HAP-1 (cell line): ENCODE measurements around the gene GPR32.
A peak's percentile ranks its signal among the peaks of the same experiment; 100 is the strongest.
"Not testable (repeated sequence)": the region's sequence is repeated elsewhere in the genome, so short reads cannot be mapped to it uniquely, and the experiment has no call there.

Experiments used
- DNase-seq, 2 experiments: peaks; one replicate each; pipeline ENCODE4 v3.0.0-alpha.2; 2016 to 2020; ENCODE audit warnings: low spot score in 2 of 2
- H3K27me3 ChIP-seq: fragments of 250-450 bp; sonication (Bioruptor Pico); 2 replicates; pipeline ENCODE4 v1.5.1; 2020; ENCODE audit warnings: low read depth, mild to moderate bottlenecking, moderate library complexity
- H3K36me3 ChIP-seq: fragments of 250-450 bp; sonication (Bioruptor Pico); replicated peaks from 2 replicates; pipeline ENCODE4 v1.5.1; 2020; ENCODE audit warnings: mild to moderate bottlenecking
- H3K4me1 ChIP-seq: fragments of 250-450 bp; sonication (Bioruptor Pico); 2 replicates; pipeline ENCODE4 v1.5.1; 2020; ENCODE audit warnings: mild to moderate bottlenecking
- H3K4me3 ChIP-seq: fragments of 250-450 bp; sonication (Bioruptor Pico); 2 replicates; pipeline ENCODE4 v1.5.1; 2020; ENCODE audit warnings: mild to moderate bottlenecking, moderate library complexity
- H3K9me3 ChIP-seq: fragments of 250-450 bp; sonication (Bioruptor Pico); 2 replicates; pipeline ENCODE4 v1.5.1; 2020; ENCODE audit warnings: mild to moderate bottlenecking, moderate library complexity
- in situ Hi-C: fragments of 300-500 bp; cut with MboI; formaldehyde crosslinking; loops from 3 replicates; pipeline ENCODE4 v1.14.3; 2020; ENCODE audit warnings: low sequenced_read_pairs, inconsistent platforms, mixed read lengths

GPR32 gene

GRCh38 chr19:50736338-50736737, 33.9 kb upstream of the GPR32 start:
- H3K27me3 ChIP-seq = peaks cover 22% of the 10 kb centered on the region
- H3K4me1 ChIP-seq = no peaks in the 10 kb centered on the region
- H3K9me3 ChIP-seq = no peaks in the 10 kb centered on the region
- in situ Hi-C loops = no loop called here
- no peak overlapping the region for H3K4me3 ChIP-seq
- no peak for DNase-seq
- no peaks in the 10 kb centered on the region for H3K36me3 ChIP-seq

DNA sequence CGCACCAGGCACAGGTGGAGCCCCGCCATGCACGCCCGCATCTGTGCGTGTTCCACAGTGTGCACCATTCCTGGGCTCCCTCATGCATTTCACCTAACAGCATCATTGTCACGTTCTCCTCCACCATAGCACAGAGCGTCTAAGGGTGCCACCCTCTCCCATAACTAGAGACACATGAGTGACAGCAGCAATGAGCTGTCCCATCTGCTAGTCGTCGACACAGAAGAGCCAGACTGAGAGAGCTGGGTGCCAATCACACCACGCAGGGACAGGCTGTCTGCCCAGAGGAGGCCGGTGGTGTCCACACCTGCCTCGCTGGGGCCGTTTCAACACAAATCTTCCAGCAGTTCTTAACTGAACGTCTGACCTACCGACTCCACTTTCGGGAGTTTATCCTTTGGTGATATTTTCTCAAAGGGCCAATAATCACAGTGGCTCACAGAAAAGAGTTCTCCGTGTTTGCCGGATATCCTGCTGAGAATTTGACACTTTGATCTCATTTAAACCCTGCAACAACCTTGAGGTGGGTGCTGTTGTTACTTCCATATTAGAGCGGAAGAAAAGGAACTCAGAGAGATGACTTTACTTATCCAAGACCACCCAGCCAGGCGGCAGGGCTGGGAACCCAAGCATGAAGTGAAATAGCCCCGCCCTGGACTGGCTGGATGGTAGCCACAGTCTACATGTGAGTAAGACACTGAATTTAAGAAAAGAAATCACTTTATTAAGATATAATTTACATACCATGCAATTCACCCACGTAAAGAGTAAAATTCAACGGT, 30.9 kb upstream of the GPR32 start:
- Histone ChIP-seq H3K4me3 (no peak overlapping the region), H3K9me3 (no peaks in the 10 kb centered on the region), H3K27me3 (peaks cover 22% of the 10 kb centered on the region), H3K4me1 (no peaks in the 10 kb centered on the region), H3K36me3 (no peaks in the 10 kb centered on the region)
- in situ Hi-C loops = no loop called here
- DNase-seq = no peak

DNA sequence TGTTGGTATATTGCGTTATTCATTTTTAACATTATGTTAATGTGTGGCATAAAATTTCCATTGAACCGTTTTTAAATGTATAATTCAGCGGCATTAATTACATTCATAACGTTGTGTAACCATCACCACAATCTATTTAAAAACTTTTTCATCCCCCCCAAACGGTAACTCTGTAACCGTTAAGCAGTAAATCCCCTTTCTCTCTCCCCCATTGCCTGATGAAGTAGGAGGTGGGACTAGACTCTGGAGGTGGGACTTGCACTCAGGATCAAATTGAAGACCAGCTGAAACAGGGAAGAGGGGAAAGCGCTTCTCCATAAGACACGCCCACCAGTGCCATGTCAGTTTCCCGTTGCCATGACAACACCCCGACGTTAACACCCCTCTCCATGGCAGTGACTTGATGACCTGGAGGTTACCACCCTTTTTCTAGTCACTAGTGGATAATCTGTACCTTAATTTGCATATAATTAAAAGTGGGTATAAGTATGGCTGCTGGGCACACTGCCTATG, 30.3 kb upstream of the GPR32 start:
- no peaks in the 10 kb centered on the region for H3K9me3 ChIP-seq
- H3K4me1 ChIP-seq = no peaks in the 10 kb centered on the region
- H3K36me3 ChIP-seq = no peaks in the 10 kb centered on the region
- H3K4me3 ChIP-seq = no peak overlapping the region
- peak in 1 of 2 experiments; percentile 36 for DNase-seq
- peaks cover 24% of the 10 kb centered on the region for H3K27me3 ChIP-seq
- in situ Hi-C loops = no loop called here

DNA sequence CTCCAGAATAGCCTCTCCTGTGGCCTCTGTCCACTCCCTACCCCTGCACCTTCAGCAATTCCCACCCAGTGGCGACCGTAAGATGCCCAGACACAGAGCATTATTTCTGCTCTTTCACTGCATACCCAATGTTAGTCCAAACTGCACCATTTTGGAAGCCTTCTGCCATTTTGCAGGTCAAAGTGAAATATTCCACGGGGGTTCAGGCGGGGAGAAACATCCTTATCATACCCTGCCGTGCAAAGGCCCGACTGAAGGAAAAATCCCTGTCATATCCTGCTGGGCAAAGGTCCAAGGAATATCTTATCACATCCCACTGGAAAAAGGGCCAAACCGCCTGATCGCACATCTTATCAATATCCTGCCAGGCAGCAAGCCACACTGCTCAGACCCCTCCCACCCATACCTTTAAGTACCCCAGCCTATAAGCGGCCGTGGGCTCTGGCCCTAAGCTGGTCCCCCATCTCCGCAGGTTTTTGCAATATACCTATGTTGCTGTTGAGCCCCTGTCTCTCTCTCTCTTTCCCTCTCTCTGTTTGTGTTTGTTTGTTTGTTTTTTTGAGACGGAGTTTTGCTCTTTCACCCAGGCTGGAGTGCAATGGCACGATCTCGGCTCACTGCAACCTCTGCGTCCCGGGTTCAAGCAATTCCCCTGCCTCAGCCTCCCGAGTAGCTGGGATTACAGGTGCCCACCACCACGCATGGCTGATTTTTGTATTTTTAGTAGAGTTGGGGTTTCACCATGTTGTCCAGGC, 28.9 kb upstream of the GPR32 start:
- DNase-seq = no peak
- no peaks in the 10 kb centered on the region for H3K36me3 ChIP-seq
- in situ Hi-C loops = no loop called here
- H3K9me3 ChIP-seq = no peaks in the 10 kb centered on the region
- H3K27me3 ChIP-seq = peaks cover 18% of the 10 kb centered on the region
- no peaks in the 10 kb centered on the region for H3K4me1 ChIP-seq
- no peak overlapping the region for H3K4me3 ChIP-seq

- in situ Hi-C loops = no loop called here
- H3K4me3 ChIP-seq = no peak overlapping the region
- no peaks in the 10 kb centered on the region for H3K9me3 ChIP-seq
- DNase-seq = no peak
- peaks cover 16% of the 10 kb centered on the region for H3K27me3 ChIP-seq
- no peaks in the 10 kb centered on the region for H3K4me1 ChIP-seq
- no peaks in the 10 kb centered on the region for H3K36me3 ChIP-seq
These were observed 26.7 kb upstream of the GPR32 start for GRCh38 chr19:50743537-50743936.

GRCh38 chr19:50745221-50745620, 25.0 kb upstream of the GPR32 start:
- no peaks in the 10 kb centered on the region for H3K36me3 ChIP-seq
- H3K27me3 ChIP-seq = peaks cover 5% of the 10 kb centered on the region
- in situ Hi-C loops = no loop called here
- no peak overlapping the region for H3K4me3 ChIP-seq
- no peaks in the 10 kb centered on the region for H3K4me1 ChIP-seq
- DNase-seq = no peak
- no peaks in the 10 kb centered on the region for H3K9me3 ChIP-seq

DNA sequence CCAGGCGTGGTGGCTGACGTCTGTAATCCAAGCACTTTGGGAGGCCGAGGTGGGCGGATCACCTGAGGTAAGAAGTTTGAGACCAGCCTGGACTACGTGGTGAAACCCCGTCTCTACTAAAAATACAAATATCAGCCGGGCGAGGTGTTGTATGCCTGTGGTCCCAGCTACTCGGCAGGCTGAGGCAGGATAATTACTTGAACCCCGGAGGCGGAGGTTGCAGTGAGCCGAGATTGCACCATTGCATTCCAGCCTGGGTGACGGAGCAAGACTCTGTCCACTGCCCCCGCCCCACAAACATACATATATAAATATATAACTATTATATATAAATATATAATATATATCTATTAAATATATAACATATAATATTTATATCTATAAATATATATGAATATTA, 23.1 kb upstream of the GPR32 start:
- not testable (repeated sequence) for H3K27me3 ChIP-seq, H3K4me3 ChIP-seq

DNA sequence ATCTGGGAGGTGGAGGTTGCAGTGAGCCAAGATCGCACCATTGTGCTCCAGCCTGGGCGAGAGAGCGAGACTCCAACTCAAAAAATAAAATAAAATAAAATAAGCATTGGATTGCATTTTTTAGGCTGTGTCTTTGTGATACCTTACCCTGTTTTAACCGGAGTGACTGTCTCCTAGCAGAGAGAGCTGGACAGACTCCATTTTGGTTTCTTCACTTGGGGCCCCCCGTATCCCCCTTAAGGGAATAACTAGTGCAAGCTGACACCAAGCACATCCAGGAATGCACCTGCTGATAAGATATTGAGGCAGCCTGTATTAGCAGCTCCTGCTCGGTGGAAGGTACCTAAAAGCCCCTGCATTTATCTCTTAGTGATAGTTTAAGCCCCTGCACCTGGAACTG, 20.8 kb upstream of the GPR32 start:
- DNase-seq = no peak
- peaks cover 6% of the 10 kb centered on the region; the same call in 1 of the 2 replicates for H3K27me3 ChIP-seq
- H3K9me3 ChIP-seq = no peaks in the 10 kb centered on the region
- in situ Hi-C loops = no loop called here
- no peak overlapping the region for H3K4me3 ChIP-seq
- H3K36me3 ChIP-seq = no peaks in the 10 kb centered on the region
- no peaks in the 10 kb centered on the region for H3K4me1 ChIP-seq

More for the DNA sequence above, 23.1 kb upstream of the GPR32 start:
- H3K9me3 ChIP-seq, DNase-seq, H3K36me3 ChIP-seq, in situ Hi-C loops, H3K4me1 ChIP-seq: not testable (repeated sequence)

DNA sequence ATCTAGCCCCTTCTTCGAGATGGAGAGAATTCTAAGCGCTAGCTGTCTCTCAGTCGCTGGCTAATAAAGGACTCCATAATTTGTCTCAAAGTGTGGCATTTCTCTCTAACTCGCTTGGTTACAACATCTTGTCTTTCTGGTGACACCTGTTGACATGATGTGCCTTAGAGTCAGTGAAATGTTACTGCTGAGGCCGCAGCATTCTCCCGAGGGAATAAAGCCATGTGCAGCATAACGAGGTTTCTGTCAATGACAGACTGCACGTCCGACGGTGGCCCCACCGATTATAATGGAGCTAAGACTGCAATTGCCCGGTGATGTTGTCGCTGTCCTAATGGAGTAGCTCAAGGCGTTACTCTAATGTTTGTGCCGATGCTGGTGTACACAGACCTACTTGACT, 20.3 kb upstream of the GPR32 start:
- Histone ChIP-seq H3K4me3 (no peak overlapping the region), H3K4me1 (no peaks in the 10 kb centered on the region), H3K9me3 (no peaks in the 10 kb centered on the region), H3K36me3 (no peaks in the 10 kb centered on the region), H3K27me3 (peaks cover 8% of the 10 kb centered on the region)
- in situ Hi-C loops = no loop called here
- DNase-seq = no peak

- no peak for DNase-seq
- Histone ChIP-seq H3K4me3 (no peak overlapping the region), H3K27me3 (peaks cover 17% of the 10 kb centered on the region), H3K36me3 (no peaks in the 10 kb centered on the region), H3K4me1 (no peaks in the 10 kb centered on the region), H3K9me3 (no peaks in the 10 kb centered on the region)
- in situ Hi-C loops = no loop called here
These were observed 16.4 kb upstream of the GPR32 start for GRCh38 chr19:50753879-50754278.

DNA sequence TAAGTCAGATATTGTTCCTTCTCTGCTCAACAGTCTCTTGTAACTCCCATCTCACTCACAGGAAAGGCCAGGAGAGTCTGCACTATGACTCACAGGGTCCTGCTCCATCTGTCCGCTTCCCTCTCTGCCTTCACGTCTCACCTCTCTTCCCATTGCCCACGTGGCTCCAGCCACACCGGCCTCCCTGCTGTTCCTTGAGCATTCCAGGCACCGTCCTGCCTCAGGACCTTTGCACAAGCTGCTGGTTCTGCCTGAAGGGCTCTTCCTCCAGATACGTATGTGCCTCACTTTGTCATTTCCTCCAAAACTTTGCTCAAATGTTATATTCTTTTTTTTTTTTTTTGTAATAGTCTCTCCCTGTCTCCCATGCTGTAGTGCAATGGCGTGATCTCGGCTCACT, 14.0 kb upstream of the GPR32 start:
- H3K9me3 ChIP-seq, DNase-seq, H3K36me3 ChIP-seq, in situ Hi-C loops, H3K4me1 ChIP-seq, H3K4me3 ChIP-seq: not testable (repeated sequence)
- H3K27me3 ChIP-seq = peaks cover 17% of the 10 kb centered on the region

GRCh38 chr19:50757624-50758023, 12.6 kb upstream of the GPR32 start:
- peaks cover 15% of the 10 kb centered on the region for H3K27me3 ChIP-seq
- H3K36me3 ChIP-seq, DNase-seq, H3K4me3 ChIP-seq, H3K4me1 ChIP-seq, H3K9me3 ChIP-seq, in situ Hi-C loops: not testable (repeated sequence)

GRCh38 chr19:50759076-50759475, 11.2 kb upstream of the GPR32 start:
- H3K4me1 ChIP-seq, H3K36me3 ChIP-seq, in situ Hi-C loops, H3K9me3 ChIP-seq, H3K4me3 ChIP-seq, DNase-seq: not testable (repeated sequence)
- H3K27me3 ChIP-seq = peaks cover 13% of the 10 kb centered on the region

DNA sequence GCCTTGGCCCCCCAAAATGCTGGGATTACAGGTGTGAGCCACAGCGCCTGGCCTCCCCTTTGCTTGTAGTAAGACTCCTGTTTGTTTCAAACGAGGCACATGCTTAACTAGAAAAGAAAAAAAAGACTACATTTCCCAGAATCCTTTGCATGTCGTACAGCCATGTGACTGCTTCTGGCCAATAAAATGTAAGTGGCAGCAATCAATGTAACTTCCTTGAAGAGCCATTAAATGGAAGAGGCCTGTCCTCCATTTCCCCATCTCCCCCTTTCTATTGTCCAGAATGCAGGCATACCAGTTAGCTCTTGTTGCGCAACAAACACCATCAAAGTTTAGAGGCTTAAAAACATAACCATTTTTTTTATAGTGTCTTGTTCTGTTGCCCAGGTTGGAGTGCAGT, 10.4 kb upstream of the GPR32 start:
- no peaks in the 10 kb centered on the region for H3K9me3 ChIP-seq
- H3K27me3 ChIP-seq = peaks cover 11% of the 10 kb centered on the region
- H3K4me3 ChIP-seq = no peak overlapping the region
- in situ Hi-C loops = no loop called here
- peak in 1 of 2 experiments; percentile 36 for DNase-seq
- no peaks in the 10 kb centered on the region for H3K4me1 ChIP-seq
- no peaks in the 10 kb centered on the region for H3K36me3 ChIP-seq
